GM12878 (cell line): Measurements from ENCODE around the gene CMTM3. TPM values are rescaled to one million over a fixed set of nuclear protein-coding genes. Genes with fewer than 3 reads are reported as not detected.

Experiments
- BHLHE40 ChIP-seq, 2 experiments: fragments of 450-650 bp in 1 of 2; IDR thresholded peaks; 2 replicates each; pipeline ENCODE4 v1.6.1; 2011 to 2017; ENCODE audit warnings: low read depth in 2 of 2, borderline replicate concordance in 1 of 2, improper control_type of control experiment in 1 of 2, low read length in 1 of 2, mild to moderate bottlenecking in 1 of 2
- CBX5 ChIP-seq: sonication (generic); IDR thresholded peaks from 2 replicates; pipeline ENCODE4 v1.6.1; 2016; ENCODE audit warnings: low read depth, moderate library complexity, mild to moderate bottlenecking, inconsistent platforms
- DPF2 ChIP-seq: fragments of 450-650 bp; IDR thresholded peaks from 2 replicates; pipeline ENCODE4 v1.6.1; 2017; ENCODE audit warnings: mild to moderate bottlenecking
- EGR1 ChIP-seq, 2 experiments: IDR thresholded peaks; 1 replicate in 1 of 2; 2 replicates in 1 of 2; pipeline ENCODE4 v1.6.1; 2011 to 2012; ENCODE audit warnings: low read depth in 2 of 2, low read length in 2 of 2, borderline replicate concordance in 1 of 2, mild to moderate bottlenecking in 1 of 2, moderate library complexity in 1 of 2
- ESRRA ChIP-seq: IDR thresholded peaks from 2 replicates; pipeline ENCODE4 v1.6.1; 2012; ENCODE audit warnings: mild to moderate bottlenecking, low read length, improper control_type of control experiment
- GATAD2B ChIP-seq: fragments of 450-650 bp; conservative IDR thresholded peaks from 2 replicates; pipeline ENCODE4 v1.6.1; 2017; ENCODE audit warnings: low read depth, mild to moderate bottlenecking, moderate library complexity
- IKZF1 ChIP-seq: fragments of 450-650 bp; conservative IDR thresholded peaks from 2 replicates; pipeline ENCODE4 v1.6.1; 2017; ENCODE audit warnings: antibody characterized with exemption, mild to moderate bottlenecking
- LARP7 ChIP-seq: fragments of 450-650 bp; IDR thresholded peaks from 2 replicates; pipeline ENCODE4 v1.6.1; 2017; ENCODE audit warnings: mild to moderate bottlenecking
- MTA2 ChIP-seq: fragments of 450-650 bp; IDR thresholded peaks from 2 replicates; pipeline ENCODE4 v1.6.1; 2016; ENCODE audit warnings: low read depth, mild to moderate bottlenecking, moderate library complexity
- PAX8 ChIP-seq: fragments of 450-650 bp; IDR thresholded peaks from 2 replicates; pipeline ENCODE4 v1.6.1; 2017; ENCODE audit warnings: mild to moderate bottlenecking, moderate library complexity
- POLR2A ChIP-seq: IDR thresholded peaks from 2 replicates; pipeline ENCODE4 v1.6.1; 2011; ENCODE audit warnings: low read depth, mild to moderate bottlenecking, low read length
- RAD21 ChIP-seq: IDR thresholded peaks from 2 replicates; pipeline ENCODE4 v1.6.1; 2011; ENCODE audit warnings: mild to moderate bottlenecking, low read depth, low read length, moderate library complexity; ENCODE audit not compliant: insufficient read depth
- SMARCA5 ChIP-seq: fragments of 450-650 bp; IDR thresholded peaks from 2 replicates; pipeline ENCODE4 v1.6.1; 2017; ENCODE audit warnings: mild to moderate bottlenecking
- WRNIP1 ChIP-seq: IDR thresholded peaks from 2 replicates; pipeline ENCODE4 v1.6.1; 2011; ENCODE audit warnings: low read depth, low read length, improper control_type of control experiment, borderline replicate concordance
- polyA plus RNA-seq, 11 experiments: library from polyadenylated mRNA; depleted of rRNA in 4 of 11; unstranded in 6 of 11; stranded (reverse) in 5 of 11; fragments of >200 nt; fragmentation: Nextera tagmentation in 4 of 11; fragmentation: Illumina TruSeq in 1 of 11; extraction: Ambion mirVana in 4 of 11; extraction: Trizol in 1 of 11; gene quantifications; 1 replicate in 1 of 11; 2 replicates in 10 of 11; pipeline versions ENCODE4 v1.2.1 to v1.2.3, GENCODE V29; 2011 to 2016; ENCODE audit warnings: inconsistent platforms in 2 of 11, missing spikeins in 2 of 11, low read depth in 1 of 11
- total RNA-seq, 4 experiments: library from RNA; depleted of rRNA in 3 of 4; stranded (reverse); fragments of >200 nt in 3 of 4; fragmentation: Illumina TruSeq in 1 of 4; extraction: Trizol in 1 of 4; gene quantifications; 2 replicates each; pipeline versions ENCODE4 v1.2.1 to v1.2.3, GENCODE V29; 2013 to 2021
- TF ChIP-seq, protein P1 (sequence below): fragments of 150-350 bp; IDR thresholded peaks from 2 replicates; pipeline ENCODE4 v1.6.1; 2016; ENCODE audit warnings: low read depth, low read length
- TF ChIP-seq, protein P2 (sequence below): IDR thresholded peaks from 2 replicates; pipeline ENCODE4 v1.6.1; 2012; ENCODE audit warnings: low read depth, low read length, improper control_type of control experiment
- TF ChIP-seq, protein P3 (sequence below): fragments of 450-650 bp; IDR thresholded peaks from 2 replicates; pipeline ENCODE4 v1.6.1; 2017; ENCODE audit warnings: mild to moderate bottlenecking, moderate library complexity

CMTM3 gene
- total and polyA plus RNA-seq, 10 of the 15 experiments (the other 5 are each of a cell fraction or from before 2014, with no cell fraction given): 5.4 to 47.4 (median 28.6) TPM

DNA sequence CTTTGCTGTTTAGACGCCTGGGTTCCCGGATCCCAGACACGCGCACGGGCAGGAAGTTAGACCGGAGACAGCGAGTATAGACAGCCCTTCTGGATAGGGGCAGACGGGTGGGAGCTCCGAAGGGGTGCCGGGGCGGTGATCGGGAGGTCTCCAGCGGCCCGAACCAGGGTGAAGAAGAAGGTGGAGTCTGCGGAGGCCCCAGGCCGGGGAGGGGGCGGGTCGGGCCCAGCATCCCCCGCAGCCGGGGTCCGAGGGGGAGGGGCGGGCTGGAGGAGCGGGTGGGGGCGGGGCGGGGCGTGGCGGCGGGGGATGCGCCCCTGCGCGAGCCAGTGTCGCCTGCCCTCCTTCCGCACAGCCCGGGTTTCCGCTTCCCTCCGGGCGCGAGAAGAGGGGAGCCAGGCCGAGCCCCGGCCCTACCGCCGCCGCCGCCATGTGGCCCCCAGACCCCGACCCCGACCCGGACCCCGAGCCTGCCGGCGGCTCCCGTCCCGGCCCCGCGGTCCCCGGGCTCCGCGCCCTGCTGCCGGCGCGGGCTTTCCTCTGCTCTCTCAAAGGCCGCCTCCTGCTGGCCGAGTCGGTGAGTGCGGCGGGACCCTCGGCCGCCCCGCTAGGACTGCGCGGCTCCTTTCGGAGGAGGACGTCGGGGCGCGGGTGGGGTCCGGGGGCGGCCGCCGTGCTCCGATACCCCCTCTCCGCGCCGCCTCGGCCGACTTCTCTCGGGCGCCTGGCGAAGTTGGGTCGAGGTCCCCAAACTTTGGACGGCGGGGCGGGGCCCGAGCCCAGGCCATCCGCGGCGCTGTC lies at the start of gene CMTM3 (continued):
- TF ChIP-seq, protein P1, sequence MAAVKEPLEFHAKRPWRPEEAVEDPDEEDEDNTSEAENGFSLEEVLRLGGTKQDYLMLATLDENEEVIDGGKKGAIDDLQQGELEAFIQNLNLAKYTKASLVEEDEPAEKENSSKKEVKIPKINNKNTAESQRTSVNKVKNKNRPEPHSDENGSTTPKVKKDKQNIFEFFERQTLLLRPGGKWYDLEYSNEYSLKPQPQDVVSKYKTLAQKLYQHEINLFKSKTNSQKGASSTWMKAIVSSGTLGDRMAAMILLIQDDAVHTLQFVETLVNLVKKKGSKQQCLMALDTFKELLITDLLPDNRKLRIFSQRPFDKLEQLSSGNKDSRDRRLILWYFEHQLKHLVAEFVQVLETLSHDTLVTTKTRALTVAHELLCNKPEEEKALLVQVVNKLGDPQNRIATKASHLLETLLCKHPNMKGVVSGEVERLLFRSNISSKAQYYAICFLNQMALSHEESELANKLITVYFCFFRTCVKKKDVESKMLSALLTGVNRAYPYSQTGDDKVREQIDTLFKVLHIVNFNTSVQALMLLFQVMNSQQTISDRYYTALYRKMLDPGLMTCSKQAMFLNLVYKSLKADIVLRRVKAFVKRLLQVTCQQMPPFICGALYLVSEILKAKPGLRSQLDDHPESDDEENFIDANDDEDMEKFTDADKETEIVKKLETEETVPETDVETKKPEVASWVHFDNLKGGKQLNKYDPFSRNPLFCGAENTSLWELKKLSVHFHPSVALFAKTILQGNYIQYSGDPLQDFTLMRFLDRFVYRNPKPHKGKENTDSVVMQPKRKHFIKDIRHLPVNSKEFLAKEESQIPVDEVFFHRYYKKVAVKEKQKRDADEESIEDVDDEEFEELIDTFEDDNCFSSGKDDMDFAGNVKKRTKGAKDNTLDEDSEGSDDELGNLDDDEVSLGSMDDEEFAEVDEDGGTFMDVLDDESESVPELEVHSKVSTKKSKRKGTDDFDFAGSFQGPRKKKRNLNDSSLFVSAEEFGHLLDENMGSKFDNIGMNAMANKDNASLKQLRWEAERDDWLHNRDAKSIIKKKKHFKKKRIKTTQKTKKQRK: no peak
- TF ChIP-seq, protein P2, sequence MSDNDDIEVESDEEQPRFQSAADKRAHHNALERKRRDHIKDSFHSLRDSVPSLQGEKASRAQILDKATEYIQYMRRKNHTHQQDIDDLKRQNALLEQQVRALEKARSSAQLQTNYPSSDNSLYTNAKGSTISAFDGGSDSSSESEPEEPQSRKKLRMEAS: no peak
- TF ChIP-seq, protein P3, sequence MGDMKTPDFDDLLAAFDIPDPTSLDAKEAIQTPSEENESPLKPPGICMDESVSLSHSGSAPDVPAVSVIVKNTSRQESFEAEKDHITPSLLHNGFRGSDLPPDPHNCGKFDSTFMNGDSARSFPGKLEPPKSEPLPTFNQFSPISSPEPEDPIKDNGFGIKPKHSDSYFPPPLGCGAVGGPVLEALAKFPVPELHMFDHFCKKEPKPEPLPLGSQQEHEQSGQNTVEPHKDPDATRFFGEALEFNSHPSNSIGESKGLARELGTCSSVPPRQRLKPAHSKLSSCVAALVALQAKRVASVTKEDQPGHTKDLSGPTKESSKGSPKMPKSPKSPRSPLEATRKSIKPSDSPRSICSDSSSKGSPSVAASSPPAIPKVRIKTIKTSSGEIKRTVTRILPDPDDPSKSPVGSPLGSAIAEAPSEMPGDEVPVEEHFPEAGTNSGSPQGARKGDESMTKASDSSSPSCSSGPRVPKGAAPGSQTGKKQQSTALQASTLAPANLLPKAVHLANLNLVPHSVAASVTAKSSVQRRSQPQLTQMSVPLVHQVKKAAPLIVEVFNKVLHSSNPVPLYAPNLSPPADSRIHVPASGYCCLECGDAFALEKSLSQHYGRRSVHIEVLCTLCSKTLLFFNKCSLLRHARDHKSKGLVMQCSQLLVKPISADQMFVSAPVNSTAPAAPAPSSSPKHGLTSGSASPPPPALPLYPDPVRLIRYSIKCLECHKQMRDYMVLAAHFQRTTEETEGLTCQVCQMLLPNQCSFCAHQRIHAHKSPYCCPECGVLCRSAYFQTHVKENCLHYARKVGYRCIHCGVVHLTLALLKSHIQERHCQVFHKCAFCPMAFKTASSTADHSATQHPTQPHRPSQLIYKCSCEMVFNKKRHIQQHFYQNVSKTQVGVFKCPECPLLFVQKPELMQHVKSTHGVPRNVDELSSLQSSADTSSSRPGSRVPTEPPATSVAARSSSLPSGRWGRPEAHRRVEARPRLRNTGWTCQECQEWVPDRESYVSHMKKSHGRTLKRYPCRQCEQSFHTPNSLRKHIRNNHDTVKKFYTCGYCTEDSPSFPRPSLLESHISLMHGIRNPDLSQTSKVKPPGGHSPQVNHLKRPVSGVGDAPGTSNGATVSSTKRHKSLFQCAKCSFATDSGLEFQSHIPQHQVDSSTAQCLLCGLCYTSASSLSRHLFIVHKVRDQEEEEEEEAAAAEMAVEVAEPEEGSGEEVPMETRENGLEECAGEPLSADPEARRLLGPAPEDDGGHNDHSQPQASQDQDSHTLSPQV: 0 out of 2 replicates have a peak, but pooled peaks have one; percentile 51
- peak; percentile 46; the same call in 1 of the 2 replicates for TF ChIP-seq IKZF1
- peak; percentile 69; the same call in 1 of the 2 replicates for TF ChIP-seq GATAD2B
- peak in 1 of 2 experiments; percentile 48; a peak in 1 of 3 replicates for TF ChIP-seq EGR1 (IDR thresholded peaks at IDR 0.05; ENCODE audit: borderline replicate concordance in 1 of 2, low read depth in 2 of 2, low read length in 2 of 2)
- peak; percentile 57 for TF ChIP-seq RAD21
- peak; percentile 55; the same call in 1 of the 2 replicates for TF ChIP-seq LARP7
- peak; percentile 59; the same call in 1 of the 2 replicates for TF ChIP-seq POLR2A
- TF ChIP-seq MTA2: peak; percentile 4; the same call in 1 of the 2 replicates
- 0 out of 2 replicates have a peak, but pooled peaks have one; percentile 48 for TF ChIP-seq DPF2
- no peak for TF ChIP-seq WRNIP1
- TF ChIP-seq ESRRA: no peak
- TF ChIP-seq CBX5: 0 out of 2 replicates have a peak, but pooled peaks have one; percentile 48
- no peak for TF ChIP-seq PAX8
- peak in 1 of 2 experiments; percentile 42; a peak in 2 of 4 replicates for TF ChIP-seq BHLHE40 (IDR thresholded peaks at IDR 0.05; ENCODE audit: borderline replicate concordance in 1 of 2, low read depth in 2 of 2, low read length in 1 of 2)
- TF ChIP-seq SMARCA5: peak; percentile 70
